Gastrocnemius medialis (tissue), 4 donors: ENCODE measurements around the gene MAGI1. TPM values are rescaled to one million over a fixed set of nuclear protein-coding genes. Genes with fewer than 3 reads are reported as not detected.

Experiments used
- ATAC-seq, 2 donors: fragments of 150-250 bp; one replicate each; pipeline ENCODE4 v1.9.1; 2016
- DNase-seq, 2 donors: peaks; one replicate each; pipeline ENCODE4 v3.0.0-alpha.2; 2019
- H3K27ac ChIP-seq, 4 donors: fragments of 200-600 bp; sonication (generic); 1 replicate in 1 of 4; 2 replicates in 3 of 4; pipeline ENCODE4 v1.5.1; 2016 to 2018; ENCODE audit warnings: mild to moderate bottlenecking in 2 of 4, moderate library complexity in 1 of 4
- H3K27me3 ChIP-seq, 3 donors: fragments of 200-600 bp; sonication (generic) in 2 of 3; 1 replicate in 1 of 3; 2 replicates in 2 of 3; pipeline versions ENCODE4 v1.5.1 to v1.6.0; 2016 to 2019; ENCODE audit warnings: mild to moderate bottlenecking in 1 of 3, moderate library complexity in 1 of 3
- H3K36me3 ChIP-seq, 2 donors: fragments of 200-600 bp; sonication (generic) in 1 of 2; one replicate each; pipeline ENCODE4 v1.5.1; 2017 to 2018
- H3K4me1 ChIP-seq, 2 donors: fragments of 200-600 bp; sonication (generic) in 1 of 2; one replicate each; pipeline ENCODE4 v1.5.1; 2016 to 2017; ENCODE audit warnings: mild to moderate bottlenecking in 2 of 2
- H3K4me3 ChIP-seq, 4 donors: fragments of 200-600 bp; sonication (generic) in 3 of 4; 1 replicate in 1 of 4; 2 replicates in 3 of 4; pipeline ENCODE4 v1.5.1; 2016 to 2019; ENCODE audit warnings: mild to moderate bottlenecking in 2 of 4
- H3K9me3 ChIP-seq, 3 donors: fragments of 200-600 bp; sonication (generic) in 2 of 3; 1 replicate in 1 of 3; 2 replicates in 2 of 3; pipeline ENCODE4 v1.5.1; 2016 to 2019
- CTCF ChIP-seq, 5 experiments: fragments of 450-650 bp in 3 of 5; fragments of 200-600 bp in 2 of 5; sonication (generic) in 2 of 5; IDR thresholded peaks in 4 of 5; conservative IDR thresholded peaks in 1 of 5; 1 replicate in 4 of 5; 2 replicates in 1 of 5; pipeline ENCODE4 v1.5.1; 2016 to 2019; ENCODE audit warnings: antibody characterized with exemption in 5 of 5, mild to moderate bottlenecking in 3 of 5, moderate library complexity in 3 of 5
- POLR2A ChIP-seq, 2 donors: fragments of 450-650 bp; IDR thresholded peaks; one replicate each; pipeline ENCODE4 v1.6.1; 2017; ENCODE audit warnings: antibody characterized with exemption in 2 of 2, mild to moderate bottlenecking in 2 of 2, moderate library complexity in 2 of 2
- in situ Hi-C, 4 donors: fragments of 200-750 bp; cut with MboI; loops; one replicate each; pipeline versions ENCODE4 v1.15.0 to v1.8.0; 2017; ENCODE audit warnings: low sequenced_read_pairs in 4 of 4
- intact Hi-C: fragments of 100-400 bp; cut with DNase I; formaldehyde crosslinking; loops from one replicate; pipeline ENCODE4 v1.15.1; 2023; ENCODE audit warnings: low total_unique reads
- total RNA-seq, 4 donors: library from RNA; depleted of rRNA; stranded (reverse); fragments of >200 nt; gene quantifications; one replicate each; pipeline versions ENCODE4 v1.1.0 to v1.2.3, GENCODE V29; 2016

The MAGI1 gene
- total RNA-seq, 4 donors from 2014 or later = 2.6 to 7.5 (median 3.9) TPM

- no peak for DNase-seq
Observed at GRCh38 chr3:65564483-65564882, 474.2 kb downstream of the MAGI1 start.

GRCh38 chr3:65563861-65564260 is 474.9 kb downstream of the MAGI1 start:
- TF ChIP-seq POLR2A (IDR thresholded peaks at IDR 0.05) = no peak
- no peak for TF ChIP-seq CTCF (IDR thresholded peaks at IDR 0.05 in 4 of 5, conservative IDR thresholded peaks at IDR 0.05 in 1 of 5)
- Histone ChIP-seq H3K27ac (no peak overlapping the region), H3K4me3 (no peak overlapping the region), H3K27me3 (no peaks in the 10 kb centered on the region), H3K36me3 (no peaks in the 10 kb centered on the region), H3K4me1 (peaks cover 19 to 31% of the 10 kb centered on the region in 2 donors), H3K9me3 (no peaks in the 10 kb centered on the region)
- DNase-seq (no peak), ATAC-seq (no peak)
- in situ Hi-C loops = no loop called here
- intact Hi-C loops = no loop called here

More at GRCh38 chr3:65564483-65564882, 474.2 kb downstream of the MAGI1 start:
- H3K27me3 ChIP-seq = no peaks in the 10 kb centered on the region
- no peak for TF ChIP-seq CTCF (IDR thresholded peaks at IDR 0.05 in 4 of 5, conservative IDR thresholded peaks at IDR 0.05 in 1 of 5)
- no peak for TF ChIP-seq POLR2A (IDR thresholded peaks at IDR 0.05)
- in situ Hi-C loops (no loop called here), intact Hi-C loops (no loop called here)
- no peak overlapping the region for H3K4me3 ChIP-seq
- H3K9me3 ChIP-seq = no peaks in the 10 kb centered on the region
- peaks cover 19 to 36% of the 10 kb centered on the region in 2 donors for H3K4me1 ChIP-seq
- no peak overlapping the region for H3K27ac ChIP-seq
- H3K36me3 ChIP-seq = no peaks in the 10 kb centered on the region
- ATAC-seq = no peak

- peaks cover 17% of the 10 kb centered on the region in 2 donors for H3K4me1 ChIP-seq
- TF ChIP-seq POLR2A (IDR thresholded peaks at IDR 0.05) (no peak), CTCF (IDR thresholded peaks at IDR 0.05 in 4 of 5, conservative IDR thresholded peaks at IDR 0.05 in 1 of 5) (no peak)
- ATAC-seq = no peak
- DNase-seq = no peak
- intact Hi-C loops = no loop called here
- no peak overlapping the region for H3K4me3 ChIP-seq
- H3K27ac ChIP-seq = no peak overlapping the region
- H3K9me3 ChIP-seq = no peaks in the 10 kb centered on the region
- no peaks in the 10 kb centered on the region for H3K36me3 ChIP-seq
- in situ Hi-C loops = no loop called here
- H3K27me3 ChIP-seq = no peaks in the 10 kb centered on the region
Observed at GRCh38 chr3:65562447-65562846, 476.3 kb downstream of the MAGI1 start.

- H3K4me1 ChIP-seq = peaks cover 14 to 19% of the 10 kb centered on the region in 2 donors
- no peak for ATAC-seq
- in situ Hi-C loops (no loop called here), intact Hi-C loops (no loop called here)
- TF ChIP-seq POLR2A (IDR thresholded peaks at IDR 0.05) = no peak
- no peak for TF ChIP-seq CTCF (IDR thresholded peaks at IDR 0.05 in 4 of 5, conservative IDR thresholded peaks at IDR 0.05 in 1 of 5)
- H3K27me3 ChIP-seq = no peaks in the 10 kb centered on the region
- no peak overlapping the region for H3K27ac ChIP-seq
- no peak for DNase-seq
- H3K36me3 ChIP-seq = no peaks in the 10 kb centered on the region
- H3K9me3 ChIP-seq = no peaks in the 10 kb centered on the region
- H3K4me3 ChIP-seq = no peak overlapping the region
Observed at GRCh38 chr3:65561617-65562016, 477.1 kb downstream of the MAGI1 start.

- H3K9me3 ChIP-seq = no peaks in the 10 kb centered on the region
- no peak for TF ChIP-seq CTCF (IDR thresholded peaks at IDR 0.05 in 4 of 5, conservative IDR thresholded peaks at IDR 0.05 in 1 of 5)
- no peak for TF ChIP-seq POLR2A (IDR thresholded peaks at IDR 0.05)
- in situ Hi-C loops (no loop called here), intact Hi-C loops (no loop called here)
- H3K27me3 ChIP-seq = no peaks in the 10 kb centered on the region
- H3K4me3 ChIP-seq = no peak overlapping the region
- no peaks in the 10 kb centered on the region for H3K36me3 ChIP-seq
- peaks cover 14 to 21% of the 10 kb centered on the region in 2 donors for H3K4me1 ChIP-seq
- ATAC-seq = no peak
- DNase-seq = no peak
- H3K27ac ChIP-seq = no peak overlapping the region
Observed at GRCh38 chr3:65560901-65561300, 477.8 kb downstream of the MAGI1 start.
